Measurements from ENCODE around the gene PDE4D. TPM values are rescaled to one million over a fixed set of nuclear protein-coding genes. Genes with fewer than 3 reads are reported as not detected.
A peak's percentile ranks its signal among the peaks of the same experiment; 100 is the strongest.

Gene PDE4D
- total RNA-seq, 4 donors from 2014 or later, result 14.7 to 36.3 (median 24.7) TPM

GRCh38 chr5:59548807-59549357 is 344.6 kb downstream of the PDE4D start:
- Histone ChIP-seq H3K4me3 (replicated peaks in 1 of 3) (no peak overlapping the region), H3K4me1 (peaks cover 4 to 15% of the 10 kb centered on the region in 2 donors), H3K36me3 (no peaks in the 10 kb centered on the region), H3K27ac (peak overlapping the region in 1 of 3 donors; percentile 50), H3K9me3 (no peaks in the 10 kb centered on the region), H3K27me3 (no peaks in the 10 kb centered on the region)
- TF ChIP-seq POLR2A (IDR thresholded peaks at IDR 0.05), result no peak
- TF ChIP-seq, protein P1, sequence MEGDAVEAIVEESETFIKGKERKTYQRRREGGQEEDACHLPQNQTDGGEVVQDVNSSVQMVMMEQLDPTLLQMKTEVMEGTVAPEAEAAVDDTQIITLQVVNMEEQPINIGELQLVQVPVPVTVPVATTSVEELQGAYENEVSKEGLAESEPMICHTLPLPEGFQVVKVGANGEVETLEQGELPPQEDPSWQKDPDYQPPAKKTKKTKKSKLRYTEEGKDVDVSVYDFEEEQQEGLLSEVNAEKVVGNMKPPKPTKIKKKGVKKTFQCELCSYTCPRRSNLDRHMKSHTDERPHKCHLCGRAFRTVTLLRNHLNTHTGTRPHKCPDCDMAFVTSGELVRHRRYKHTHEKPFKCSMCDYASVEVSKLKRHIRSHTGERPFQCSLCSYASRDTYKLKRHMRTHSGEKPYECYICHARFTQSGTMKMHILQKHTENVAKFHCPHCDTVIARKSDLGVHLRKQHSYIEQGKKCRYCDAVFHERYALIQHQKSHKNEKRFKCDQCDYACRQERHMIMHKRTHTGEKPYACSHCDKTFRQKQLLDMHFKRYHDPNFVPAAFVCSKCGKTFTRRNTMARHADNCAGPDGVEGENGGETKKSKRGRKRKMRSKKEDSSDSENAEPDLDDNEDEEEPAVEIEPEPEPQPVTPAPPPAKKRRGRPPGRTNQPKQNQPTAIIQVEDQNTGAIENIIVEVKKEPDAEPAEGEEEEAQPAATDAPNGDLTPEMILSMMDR (IDR thresholded peaks at IDR 0.05), result no peak
- intact Hi-C loops (cut with DNase I), result no loop called here
- DNase-seq, result no peak
- 45 to 60% methylated on average over 4 of the region's 4 CpGs for WGBS, 2 donors

DNA sequence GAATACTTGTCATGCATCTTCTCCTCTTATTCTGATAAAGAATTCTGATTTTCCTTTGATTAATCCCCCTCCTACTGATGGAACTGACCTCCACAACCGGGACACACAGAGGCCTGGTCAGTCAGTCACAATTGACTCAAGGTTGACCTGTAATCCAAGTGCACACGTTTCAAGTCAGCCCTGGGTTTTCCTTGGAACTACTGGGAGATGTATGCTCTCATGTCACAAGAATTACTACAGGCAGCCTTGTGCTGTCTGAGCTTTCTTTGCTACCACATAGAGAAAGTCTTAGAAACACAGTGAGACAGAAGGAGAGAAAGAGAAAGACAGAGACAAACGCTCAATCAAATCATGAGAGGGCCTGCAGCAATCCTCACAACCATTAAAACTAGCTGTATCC is 345.8 kb downstream of the PDE4D start:
- no peaks in the 10 kb centered on the region for H3K36me3 ChIP-seq
- intact Hi-C loops (cut with DNase I), result no loop called here
- 61 to 71% methylated on average over 3 of the region's 3 CpGs for WGBS, 2 donors
- no peaks in the 10 kb centered on the region for H3K9me3 ChIP-seq
- no peak for DNase-seq
- no peaks in the 10 kb centered on the region for H3K27me3 ChIP-seq
- H3K27ac ChIP-seq, result no peak overlapping the region
- H3K4me1 ChIP-seq, result peaks cover 14 to 20% of the 10 kb centered on the region in 2 donors
- TF ChIP-seq POLR2A (IDR thresholded peaks at IDR 0.05), result no peak
- TF ChIP-seq, protein P1 (IDR thresholded peaks at IDR 0.05), result no peak
- H3K4me3 ChIP-seq (replicated peaks in 1 of 3), result no peak overlapping the region

- Histone ChIP-seq H3K4me3 (replicated peaks in 1 of 3) (no peak overlapping the region), H3K9me3 (no peaks in the 10 kb centered on the region), H3K4me1 (peaks cover 15 to 20% of the 10 kb centered on the region in 2 donors), H3K36me3 (no peaks in the 10 kb centered on the region), H3K27ac (no peak overlapping the region), H3K27me3 (no peaks in the 10 kb centered on the region)
- 97 to 99% methylated on average over 2 of the region's 2 CpGs for WGBS, 2 donors
- intact Hi-C loops (cut with DNase I), result no loop called here
- DNase-seq, result no peak
- TF ChIP-seq, protein P1 (IDR thresholded peaks at IDR 0.05), result no peak
- no peak for TF ChIP-seq POLR2A (IDR thresholded peaks at IDR 0.05)
These were observed 349.0 kb downstream of the PDE4D start for GRCh38 chr5:59544573-59544972.

DNA sequence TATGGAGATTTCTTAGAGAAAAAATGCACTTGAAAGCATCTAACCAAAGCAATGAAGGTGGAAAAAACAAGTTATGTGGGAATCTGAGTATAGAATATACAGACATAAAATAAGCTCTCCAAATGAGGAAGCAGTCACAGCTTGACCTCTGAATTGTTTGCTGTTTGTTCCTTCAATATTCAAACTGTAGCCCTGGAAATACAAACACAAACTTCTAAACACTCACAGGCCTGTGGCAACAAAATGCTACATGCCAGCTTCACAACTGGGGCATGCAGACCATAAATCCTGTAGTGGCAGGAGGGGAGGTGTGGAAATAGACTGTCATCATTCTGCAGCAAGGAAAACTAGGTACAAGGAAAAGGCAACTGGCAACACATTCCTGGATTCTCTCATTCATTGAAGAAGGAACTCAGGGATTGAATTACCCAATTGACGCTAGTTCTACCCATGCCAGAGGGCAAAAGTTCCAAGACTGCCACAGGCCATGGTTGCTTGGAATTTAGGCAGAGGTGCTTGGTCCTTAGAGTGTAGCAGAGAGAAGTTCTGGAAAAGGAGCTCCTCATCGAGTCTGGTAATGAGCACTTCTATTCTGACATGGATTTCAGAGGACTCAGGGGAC is 349.6 kb downstream of the PDE4D start:
- WGBS, 2 donors, result 28 to 40% methylated on average over 2 of the region's 2 CpGs
- DNase-seq, result no peak
- H3K27ac ChIP-seq, result peak overlapping the region in 1 of 3 donors; percentile 25
- H3K9me3 ChIP-seq, result no peaks in the 10 kb centered on the region
- peaks cover 12 to 17% of the 10 kb centered on the region in 2 donors for H3K4me1 ChIP-seq
- H3K27me3 ChIP-seq, result no peaks in the 10 kb centered on the region
- no peak overlapping the region for H3K4me3 ChIP-seq (replicated peaks in 1 of 3)
- no peaks in the 10 kb centered on the region for H3K36me3 ChIP-seq
- intact Hi-C loops (cut with DNase I), result no loop called here
- TF ChIP-seq, protein P1 (IDR thresholded peaks at IDR 0.05), result no peak
- TF ChIP-seq POLR2A (IDR thresholded peaks at IDR 0.05), result no peak
